GM18505 (cell line): ENCODE results near the gene KHDRBS2.

Experiments used
- ATAC-seq: cut with Tn5 transposase; IDR thresholded peaks from one replicate; pipeline ENCODE4 v1.9.1; 2021; ENCODE audit not compliant: unreplicated experiment
- POLR2A ChIP-seq: IDR thresholded peaks from 4 replicates; pipeline ENCODE4 v1.6.1; 2011; ENCODE audit warnings: borderline replicate concordance; ENCODE audit not compliant: insufficient read depth, insufficient read length; ENCODE audit errors: extremely low read depth

The KHDRBS2 gene

GRCh38 chr6:62037445-62037844, 248.6 kb downstream of the KHDRBS2 start:
- TF ChIP-seq POLR2A, result no peak
- ATAC-seq, result no peak

DNA sequence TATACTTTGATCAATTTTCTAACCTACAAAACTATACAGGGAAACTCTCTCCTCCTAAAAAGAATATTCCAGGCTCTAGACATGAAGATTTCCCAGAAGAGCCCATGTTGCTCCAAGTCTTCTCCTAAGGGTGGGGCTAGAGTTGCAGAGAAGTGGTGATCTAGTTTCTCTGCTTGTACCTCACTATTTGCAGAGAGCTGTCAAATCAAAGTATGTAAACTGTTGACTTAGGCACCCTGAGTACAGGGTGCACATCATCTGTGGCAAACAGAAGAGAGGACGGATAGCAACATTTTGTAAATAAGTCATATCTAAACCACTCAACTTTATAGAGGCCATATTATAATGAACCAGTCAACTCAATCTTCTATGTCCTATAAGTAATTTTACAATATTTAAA, 250.1 kb downstream of the KHDRBS2 start:
- no peak for TF ChIP-seq POLR2A
- no peak for ATAC-seq

- no peak for TF ChIP-seq POLR2A
- ATAC-seq, result no peak
Measured at GRCh38 chr6:62013719-62014118, 272.3 kb downstream of the KHDRBS2 start.

DNA sequence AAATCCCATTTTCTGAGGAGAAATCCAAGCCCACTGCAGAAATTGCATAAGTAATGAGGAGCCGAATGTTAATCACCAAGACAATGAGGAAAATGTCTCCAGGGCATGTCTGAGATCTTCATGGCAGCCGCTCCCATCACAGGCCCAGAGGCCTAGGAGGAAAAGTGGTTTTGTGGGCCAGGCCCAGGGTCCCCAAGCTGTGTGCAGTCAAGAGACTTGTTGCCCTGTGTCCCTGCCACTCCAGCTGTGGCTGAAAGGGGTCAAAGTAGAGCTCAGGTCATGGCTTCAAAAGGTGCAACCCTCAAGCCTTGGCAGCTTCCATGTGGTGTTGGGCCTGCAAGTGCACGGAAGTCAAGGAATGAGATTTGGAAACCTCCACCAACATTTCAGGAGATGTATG, 276.6 kb downstream of the KHDRBS2 start:
- no peak for TF ChIP-seq POLR2A
- no peak for ATAC-seq

- TF ChIP-seq POLR2A, result no peak
- no peak for ATAC-seq
Measured at GRCh38 chr6:61989616-61990015, 296.4 kb downstream of the KHDRBS2 start.

GRCh38 chr6:61980622-61981021, 305.4 kb downstream of the KHDRBS2 start:
- no peak for TF ChIP-seq POLR2A
- ATAC-seq, result no peak

DNA sequence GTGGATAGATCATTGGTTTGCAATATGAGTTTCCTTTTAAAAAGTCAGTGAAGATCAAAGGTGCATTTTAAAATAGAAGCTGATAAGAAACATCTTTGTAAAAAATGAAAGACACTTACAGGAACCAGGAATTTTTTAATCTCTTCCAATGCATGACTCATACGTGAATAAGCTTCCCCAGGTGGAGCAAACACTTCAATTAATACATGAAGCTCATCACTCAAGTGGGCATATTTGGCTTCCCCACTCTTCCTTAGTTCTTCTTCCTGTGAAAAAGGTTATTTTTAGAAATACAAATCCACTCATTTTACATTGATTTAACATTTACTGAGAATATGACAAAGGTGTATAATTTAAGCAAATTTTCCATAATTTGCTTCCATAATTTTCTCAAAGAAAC, 308.1 kb downstream of the KHDRBS2 start:
- ATAC-seq, result no peak
- TF ChIP-seq POLR2A, result no peak

DNA sequence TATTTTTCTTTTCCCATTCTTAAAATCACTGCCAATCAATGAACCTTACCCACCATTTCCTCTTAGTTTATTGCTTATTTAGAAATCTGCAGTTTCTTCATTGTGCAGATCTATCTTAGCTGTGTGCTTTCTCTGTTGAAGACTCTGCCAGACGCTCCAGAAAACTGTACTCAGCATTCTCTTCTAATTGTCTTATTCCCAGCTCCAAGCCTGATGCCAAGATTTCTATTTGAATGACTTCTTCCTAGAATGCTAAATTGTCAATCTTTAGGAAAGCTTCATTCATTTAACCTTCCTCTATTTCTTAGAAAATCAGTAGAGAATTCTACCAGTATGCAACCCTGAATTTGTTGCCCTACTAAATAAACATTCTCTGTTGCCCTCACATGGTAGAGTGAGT, 308.9 kb downstream of the KHDRBS2 start:
- no peak for ATAC-seq
- no peak for TF ChIP-seq POLR2A

- no peak for ATAC-seq
- TF ChIP-seq POLR2A, result no peak
Measured at GRCh38 chr6:61959196-61959595, 326.8 kb downstream of the KHDRBS2 start.

DNA sequence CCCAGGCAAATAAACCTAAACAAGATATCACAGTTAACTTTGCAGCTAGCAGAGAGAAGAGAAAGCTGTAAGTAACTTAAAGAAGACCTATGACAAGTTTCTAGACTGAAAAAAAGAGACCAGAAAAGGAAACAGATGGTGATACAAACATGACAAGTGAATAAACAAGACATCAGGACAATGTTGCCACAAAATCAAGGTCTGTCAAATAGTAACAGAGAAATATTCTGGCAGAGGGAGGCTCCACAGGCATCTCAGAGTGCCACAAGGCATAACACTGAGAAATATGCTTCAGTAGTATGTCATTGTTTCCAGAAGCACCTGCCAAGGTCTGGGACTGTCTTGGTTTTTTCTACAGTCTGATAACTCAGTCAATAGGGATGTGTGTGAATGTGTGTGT, 332.2 kb downstream of the KHDRBS2 start:
- no peak for TF ChIP-seq POLR2A
- no peak for ATAC-seq

GRCh38 chr6:61951586-61951985, 334.4 kb downstream of the KHDRBS2 start:
- no peak for TF ChIP-seq POLR2A
- no peak for ATAC-seq

GRCh38 chr6:61950811-61951210, 335.2 kb downstream of the KHDRBS2 start:
- no peak for ATAC-seq
- TF ChIP-seq POLR2A, result no peak

GRCh38 chr6:61949971-61950370, 336.1 kb downstream of the KHDRBS2 start:
- TF ChIP-seq POLR2A, result no peak
- no peak for ATAC-seq

DNA sequence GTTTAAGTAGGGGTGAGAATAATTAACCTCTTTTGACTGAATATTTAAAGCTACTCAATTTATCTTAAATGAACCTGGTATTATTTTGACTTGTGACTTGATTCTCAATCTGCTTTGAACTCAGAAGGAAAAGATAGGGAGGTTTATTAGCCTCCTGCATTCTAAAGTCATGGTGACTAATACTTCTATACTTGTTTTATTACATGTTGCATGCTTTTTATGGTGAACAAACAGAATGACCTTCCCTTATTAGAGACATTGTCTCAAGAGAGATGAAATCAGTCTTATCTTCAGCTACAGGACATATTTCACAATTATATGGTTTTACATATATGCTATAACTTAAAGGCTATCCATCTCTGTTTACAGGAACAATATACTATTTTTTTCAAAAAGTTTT, 336.9 kb downstream of the KHDRBS2 start:
- no peak for TF ChIP-seq POLR2A
- no peak for ATAC-seq

DNA sequence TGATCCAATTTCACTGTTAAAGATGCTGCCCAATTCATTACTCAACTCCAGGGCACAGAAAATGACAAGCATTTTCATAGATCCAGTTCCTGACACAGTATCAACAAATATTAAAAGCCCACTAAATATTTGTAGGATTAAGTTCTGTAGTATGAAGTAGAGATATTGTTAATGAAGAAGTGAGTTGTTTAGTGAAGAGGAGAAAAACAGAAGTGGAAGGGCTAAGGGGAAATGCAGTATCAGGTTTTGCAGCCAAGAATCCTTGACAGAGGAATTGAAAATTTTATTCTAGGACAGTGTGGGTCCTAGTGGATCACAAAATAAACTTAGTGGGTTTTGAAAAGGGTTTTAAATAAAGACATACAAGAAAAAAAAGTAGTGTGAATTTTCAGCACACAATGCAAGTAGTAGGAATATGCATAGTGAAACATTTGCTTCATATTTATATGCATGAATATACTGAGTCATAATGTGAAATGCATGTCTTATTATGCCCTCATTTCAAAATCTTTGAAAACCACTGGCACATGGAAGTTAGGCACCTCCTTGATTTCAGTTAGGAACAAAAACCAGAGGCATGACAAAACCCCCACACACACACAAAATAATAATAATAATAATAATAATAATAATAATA, 338.6 kb downstream of the KHDRBS2 start:
- no peak for TF ChIP-seq POLR2A

More for the DNA sequence above, 338.6 kb downstream of the KHDRBS2 start:
- no peak for ATAC-seq
